MM.1S (cell line): Measurements from ENCODE around the gene SYMPK.

Source experiments
- CTCF ChIP-seq: fragments of 300-600 bp; sonication (generic); IDR thresholded peaks from 2 replicates; pipeline ENCODE4 v1.5.1; 2016; ENCODE audit warnings: antibody characterized with exemption, low read length, mixed read lengths
- EZH2 ChIP-seq: fragments of 300-600 bp; sonication (generic); optimal IDR thresholded peaks from 2 replicates; pipeline ENCODE3; 2017; ENCODE audit warnings: low read depth, mild to moderate bottlenecking, antibody characterized with exemption, low read length, mixed read lengths

- TF ChIP-seq CTCF (no peak), EZH2 (no peak)
Measured at GRCh38 chr19:45778010-45778661, 84.8 kb downstream of the SYMPK start.
